GM12872 (cell line): ENCODE measurements around the gene ARL5C.

Experiments used
- TF ChIP-seq, protein P1 (sequence below): IDR thresholded peaks from 3 replicates; pipeline ENCODE4 v1.5.1; 2011; ENCODE audit warnings: low read depth, mild to moderate bottlenecking, low read length, moderate library complexity; ENCODE audit not compliant: insufficient read depth

ARL5C gene

DNA sequence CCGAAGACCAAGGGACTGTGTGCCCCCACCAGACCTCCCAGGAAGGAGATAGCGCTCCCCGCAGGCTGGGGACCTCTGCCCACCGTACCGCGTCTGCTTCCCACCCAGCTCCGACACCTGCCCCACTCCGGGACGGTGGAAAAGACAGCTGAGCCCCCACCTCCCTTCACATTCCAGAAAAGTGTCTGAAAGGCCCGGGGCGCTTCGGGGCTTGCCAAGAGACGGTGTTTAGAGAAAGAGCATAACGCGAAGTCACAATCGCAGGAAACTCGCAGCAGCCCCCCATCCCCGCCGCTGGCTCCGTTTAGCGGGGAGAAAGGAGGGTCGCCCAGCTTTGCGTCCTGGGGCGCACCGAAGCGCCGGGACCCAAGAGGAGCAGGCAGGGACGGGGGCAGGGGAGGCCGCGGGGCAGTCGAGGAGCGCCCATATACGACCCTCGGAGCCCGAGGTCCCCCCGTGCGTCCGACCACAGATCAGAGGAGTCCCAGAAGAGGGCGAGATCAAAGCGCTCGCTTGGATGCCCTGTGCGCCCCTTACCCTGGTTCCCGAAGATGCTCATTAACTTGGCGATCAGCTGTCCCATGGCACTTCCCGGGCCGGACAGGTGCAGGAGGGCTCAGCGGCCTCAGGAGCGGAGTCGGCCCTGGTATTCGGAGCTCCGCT, 652 bp downstream of the ARL5C start:
- TF ChIP-seq, protein P1, sequence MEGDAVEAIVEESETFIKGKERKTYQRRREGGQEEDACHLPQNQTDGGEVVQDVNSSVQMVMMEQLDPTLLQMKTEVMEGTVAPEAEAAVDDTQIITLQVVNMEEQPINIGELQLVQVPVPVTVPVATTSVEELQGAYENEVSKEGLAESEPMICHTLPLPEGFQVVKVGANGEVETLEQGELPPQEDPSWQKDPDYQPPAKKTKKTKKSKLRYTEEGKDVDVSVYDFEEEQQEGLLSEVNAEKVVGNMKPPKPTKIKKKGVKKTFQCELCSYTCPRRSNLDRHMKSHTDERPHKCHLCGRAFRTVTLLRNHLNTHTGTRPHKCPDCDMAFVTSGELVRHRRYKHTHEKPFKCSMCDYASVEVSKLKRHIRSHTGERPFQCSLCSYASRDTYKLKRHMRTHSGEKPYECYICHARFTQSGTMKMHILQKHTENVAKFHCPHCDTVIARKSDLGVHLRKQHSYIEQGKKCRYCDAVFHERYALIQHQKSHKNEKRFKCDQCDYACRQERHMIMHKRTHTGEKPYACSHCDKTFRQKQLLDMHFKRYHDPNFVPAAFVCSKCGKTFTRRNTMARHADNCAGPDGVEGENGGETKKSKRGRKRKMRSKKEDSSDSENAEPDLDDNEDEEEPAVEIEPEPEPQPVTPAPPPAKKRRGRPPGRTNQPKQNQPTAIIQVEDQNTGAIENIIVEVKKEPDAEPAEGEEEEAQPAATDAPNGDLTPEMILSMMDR: no peak

DNA sequence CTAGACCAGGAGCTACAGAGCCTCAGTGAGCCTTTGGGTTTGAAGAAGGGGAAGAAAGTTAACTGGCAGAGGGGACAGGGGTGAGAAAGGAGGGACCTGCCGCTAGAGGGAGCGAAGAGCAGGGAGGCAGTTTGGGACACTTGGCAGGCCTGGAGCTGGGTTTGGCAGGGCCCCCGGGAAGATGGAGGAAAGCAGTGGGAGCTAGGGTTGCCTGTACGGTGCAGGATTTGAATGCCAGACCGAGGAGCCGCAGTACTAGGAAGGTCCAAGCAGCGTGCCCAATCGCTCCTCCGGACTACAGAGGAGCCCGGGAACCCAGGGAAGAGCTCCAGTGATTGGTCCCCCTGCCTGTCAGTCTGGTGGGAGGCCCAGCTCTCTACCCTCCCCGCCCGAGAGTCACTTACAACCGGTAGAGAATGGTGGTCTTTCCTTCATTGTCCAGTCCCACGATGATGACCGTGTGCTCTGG, 1.3 kb downstream of the ARL5C start:
- TF ChIP-seq, protein P1: peak; percentile 93

DNA sequence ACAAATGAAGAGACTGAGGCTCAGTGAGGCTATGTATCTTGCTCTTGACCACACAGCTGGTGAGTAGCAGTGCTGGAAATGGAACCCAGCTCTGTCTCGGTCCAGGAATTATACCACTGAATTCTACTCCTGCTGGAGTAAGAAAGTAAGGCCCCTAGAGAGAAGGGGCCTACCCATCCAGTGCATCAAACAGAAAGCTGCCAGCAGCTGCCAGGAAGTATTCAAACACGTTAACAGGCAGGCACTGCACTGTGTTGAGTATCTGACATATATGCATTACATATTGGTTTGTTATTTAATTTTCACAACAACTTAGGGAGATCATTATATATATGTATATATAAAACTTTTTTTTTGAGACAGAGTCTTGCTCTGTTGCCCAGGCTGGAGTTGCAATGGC, 4.0 kb downstream of the ARL5C start:
- TF ChIP-seq, protein P1: no peak

DNA sequence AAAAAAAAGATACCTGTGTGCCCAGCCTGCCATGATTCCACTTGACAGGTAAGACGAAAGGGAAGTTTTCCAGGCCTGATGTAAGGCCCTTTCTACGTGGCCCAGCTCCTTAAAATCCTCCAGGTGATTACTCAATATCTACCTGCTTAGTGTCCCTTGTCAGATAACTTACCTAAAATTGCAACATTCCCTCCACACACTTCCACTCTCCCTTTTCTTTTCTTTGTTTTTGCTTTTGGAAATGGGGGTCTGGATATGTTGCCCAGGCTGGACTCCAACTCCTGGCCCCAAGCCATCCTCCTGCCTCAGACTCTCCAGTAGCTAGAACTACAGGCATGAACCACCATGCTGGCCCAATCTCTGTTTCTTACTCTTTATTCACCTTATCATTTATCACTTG, 7.3 kb downstream of the ARL5C start:
- TF ChIP-seq, protein P1: no peak

DNA sequence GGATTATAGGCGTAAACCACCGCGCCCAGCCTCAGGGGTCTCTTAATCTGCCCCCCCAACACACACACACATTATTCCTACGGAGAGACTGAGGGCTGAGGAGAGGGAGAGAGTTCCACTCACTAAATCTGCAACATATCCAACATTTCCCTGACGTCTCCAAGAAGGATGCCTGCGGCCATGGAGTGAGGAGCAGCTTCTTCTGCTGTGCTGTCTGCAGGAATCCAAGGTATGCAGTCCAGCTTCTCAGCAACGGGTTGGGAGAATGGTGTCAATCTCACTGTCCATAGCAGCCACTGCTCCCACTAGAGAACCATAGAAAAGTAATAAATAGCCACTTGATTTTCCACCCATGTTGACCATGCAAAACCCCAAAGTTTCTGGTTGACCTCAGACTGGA, 9.5 kb downstream of the ARL5C start:
- TF ChIP-seq, protein P1: no peak

DNA sequence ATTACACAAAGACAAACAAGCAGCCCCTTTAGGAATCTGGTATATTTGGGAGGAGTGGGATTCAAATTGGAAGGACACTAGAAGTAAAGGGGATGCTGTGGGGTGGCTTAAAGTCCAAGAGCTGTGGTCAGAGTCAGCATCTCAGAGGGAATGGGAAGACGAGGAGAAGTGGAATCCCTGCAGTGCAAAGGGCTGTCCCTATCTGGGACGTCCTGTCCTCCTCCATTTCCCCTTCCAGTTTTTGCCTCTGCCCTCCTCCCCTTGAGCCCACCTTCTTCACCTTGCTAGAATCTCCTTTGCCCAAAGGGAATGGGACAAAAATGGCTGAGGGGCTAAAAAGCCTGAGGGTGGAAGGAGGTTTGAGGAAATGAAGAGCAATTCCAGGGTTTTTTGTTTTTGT, 10.3 kb downstream of the ARL5C start:
- TF ChIP-seq, protein P1: no peak

DNA sequence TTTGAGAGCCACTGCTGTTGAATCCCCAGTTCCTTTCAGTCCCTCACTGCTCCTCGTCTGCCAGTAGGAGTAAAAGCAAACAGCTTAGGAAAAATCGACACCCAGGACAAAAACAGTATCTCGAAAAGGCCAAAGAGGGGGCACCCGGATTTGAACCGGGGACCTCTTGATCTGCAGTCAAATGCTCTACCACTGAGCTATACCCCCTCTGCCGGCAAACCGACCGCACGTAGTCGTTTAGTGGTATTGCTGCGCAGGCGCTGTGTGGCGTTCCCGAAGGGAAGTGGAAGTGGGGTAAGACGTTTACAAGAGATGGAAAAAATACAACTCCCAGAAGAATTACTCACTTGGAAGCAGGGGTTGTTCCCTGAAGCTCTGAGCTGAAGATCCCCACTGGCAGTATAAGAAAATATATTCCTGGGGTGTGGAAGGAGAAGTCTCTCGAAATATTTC, 12.3 kb downstream of the ARL5C start:
- TF ChIP-seq, protein P1: no peak
